ENCODE measurements around the gene C1QL4.

The C1QL4 gene

GRCh38 chr12:49358483-49359141 is 21.6 kb upstream of the C1QL4 start:
- TF ChIP-seq GATA2 (IDR thresholded peaks at IDR 0.05; ENCODE audit: low read depth, low read length) (no peak), GATA3 (IDR thresholded peaks at IDR 0.05; ENCODE audit: low read depth, low read length) (no peak)

GRCh38 chr12:49357103-49357678 is 20.2 kb upstream of the C1QL4 start:
- TF ChIP-seq GATA2 (IDR thresholded peaks at IDR 0.05; ENCODE audit: low read depth, low read length): no peak
- TF ChIP-seq GATA3 (IDR thresholded peaks at IDR 0.05; ENCODE audit: low read depth, low read length): no peak

GRCh38 chr12:49355913-49356312 is 18.9 kb upstream of the C1QL4 start:
- TF ChIP-seq GATA2 (IDR thresholded peaks at IDR 0.05; ENCODE audit: low read depth, low read length) (no peak), GATA3 (IDR thresholded peaks at IDR 0.05; ENCODE audit: low read depth, low read length) (no peak)

GRCh38 chr12:49352351-49352750 is 15.4 kb upstream of the C1QL4 start:
- TF ChIP-seq GATA2 (IDR thresholded peaks at IDR 0.05; ENCODE audit: low read depth, low read length) (no peak), GATA3 (IDR thresholded peaks at IDR 0.05; ENCODE audit: low read depth, low read length) (no peak)

- TF ChIP-seq GATA2 (IDR thresholded peaks at IDR 0.05; ENCODE audit: low read depth, low read length) (no peak), GATA3 (IDR thresholded peaks at IDR 0.05; ENCODE audit: low read depth, low read length) (no peak)
Observed at GRCh38 chr12:49349266-49349665, 12.3 kb upstream of the C1QL4 start.

GRCh38 chr12:49348781-49349180 is 11.8 kb upstream of the C1QL4 start:
- no peak for TF ChIP-seq GATA3 (IDR thresholded peaks at IDR 0.05; ENCODE audit: low read depth, low read length)
- TF ChIP-seq GATA2 (IDR thresholded peaks at IDR 0.05; ENCODE audit: low read depth, low read length): no peak

- TF ChIP-seq GATA3 (IDR thresholded peaks at IDR 0.05; ENCODE audit: low read depth, low read length): no peak
Observed at GRCh38 chr12:49347311-49348193, 10.6 kb upstream of the C1QL4 start.

- TF ChIP-seq GATA3 (IDR thresholded peaks at IDR 0.05; ENCODE audit: low read depth, low read length) (no peak), GATA2 (IDR thresholded peaks at IDR 0.05; ENCODE audit: low read depth, low read length) (no peak)
Observed at GRCh38 chr12:49346659-49347310, 9.8 kb upstream of the C1QL4 start, which contains the start of gene DNAJC22. TSS of gene DNAJC22 (plus strand) at chr12:49346888. CDS start at chr12:49348873, 1,985 bp downstream.

DNA sequence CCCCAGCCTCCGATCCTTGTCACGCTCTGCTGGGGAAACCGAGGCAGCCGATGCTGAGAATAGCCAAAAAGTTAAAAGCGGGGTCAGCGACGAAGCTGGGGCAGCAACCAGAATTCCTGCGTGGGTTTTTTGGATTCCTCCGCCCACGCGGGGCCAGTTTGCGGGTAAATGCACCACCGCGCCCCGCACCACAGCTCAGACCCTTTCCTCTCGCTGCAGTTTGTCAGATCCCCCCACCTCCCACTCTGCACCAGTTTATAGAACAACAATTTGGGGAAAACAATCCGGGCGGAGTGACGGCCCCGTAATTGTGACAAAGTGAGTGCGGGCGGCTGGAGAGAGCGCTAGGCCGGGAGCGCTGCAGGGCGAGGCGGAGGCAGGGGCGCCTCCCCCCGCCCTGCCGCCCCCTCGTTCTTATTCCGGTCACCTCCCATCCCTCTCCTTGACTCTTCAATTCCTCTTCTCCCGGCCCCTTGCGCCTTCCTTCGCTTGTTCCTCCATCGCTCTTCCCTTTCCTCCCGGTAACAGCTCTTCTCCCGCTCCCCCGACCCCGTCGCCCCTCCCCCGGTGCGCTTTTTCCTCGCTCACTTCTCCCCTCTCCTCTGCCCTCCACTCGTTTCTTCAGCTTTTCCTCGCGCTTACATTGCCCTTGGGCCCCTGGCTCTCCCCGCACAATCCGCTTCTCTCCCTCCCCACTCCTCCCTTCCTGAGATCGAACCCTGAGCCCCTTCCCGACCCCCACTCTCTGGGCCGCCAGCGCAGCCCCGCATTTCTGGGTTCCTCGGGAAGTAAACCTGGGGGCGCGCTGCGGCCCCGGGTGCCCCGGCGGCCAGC is 9.1 kb upstream of the C1QL4 start:
- TF ChIP-seq GATA2 (IDR thresholded peaks at IDR 0.05; ENCODE audit: low read depth, low read length): no peak
- no peak for TF ChIP-seq GATA3 (IDR thresholded peaks at IDR 0.05; ENCODE audit: low read depth, low read length)

DNA sequence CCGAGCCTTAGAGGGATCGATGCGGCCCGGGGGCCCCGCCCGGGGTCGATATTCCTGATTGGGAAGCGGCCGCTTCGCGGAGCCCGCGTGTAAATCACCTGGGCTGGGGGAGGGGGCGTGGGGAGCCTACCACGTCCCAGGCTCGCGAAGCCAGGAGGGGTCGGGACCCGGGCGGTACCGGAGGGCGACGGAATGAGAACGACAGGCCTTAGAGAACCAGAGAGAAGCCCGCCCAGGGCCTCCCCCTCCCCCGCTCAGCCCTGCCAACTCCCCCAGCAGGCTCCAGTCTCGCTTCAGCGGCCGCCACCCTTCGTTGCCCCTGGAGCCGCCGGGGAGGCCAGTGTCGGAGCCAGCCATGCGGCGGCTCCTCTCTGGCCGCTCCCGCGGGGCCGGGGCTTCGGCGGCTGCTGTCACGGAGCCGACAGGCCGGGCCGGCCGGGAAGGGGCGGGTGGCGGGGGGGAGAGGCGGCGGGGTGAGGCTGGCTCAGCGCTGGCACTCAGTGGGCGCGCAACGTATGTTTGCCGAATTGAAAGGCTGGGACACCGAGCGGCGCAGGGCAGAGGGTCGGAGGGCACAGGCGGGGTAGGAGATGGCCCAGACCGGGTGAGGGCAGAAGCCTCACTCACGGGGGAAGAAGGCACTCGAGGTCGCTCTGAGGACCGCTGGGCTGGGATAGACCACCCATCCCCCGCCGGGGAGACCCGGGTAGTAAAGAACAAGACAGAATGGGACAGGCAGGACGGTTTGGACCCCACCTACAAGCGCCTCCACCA is 8.2 kb upstream of the C1QL4 start:
- TF ChIP-seq GATA3 (IDR thresholded peaks at IDR 0.05; ENCODE audit: low read depth, low read length) (no peak), GATA2 (IDR thresholded peaks at IDR 0.05; ENCODE audit: low read depth, low read length) (no peak)

GRCh38 chr12:49344486-49345050 is 7.6 kb upstream of the C1QL4 start:
- TF ChIP-seq GATA2 (IDR thresholded peaks at IDR 0.05; ENCODE audit: low read depth, low read length) (no peak), GATA3 (IDR thresholded peaks at IDR 0.05; ENCODE audit: low read depth, low read length) (no peak)

GRCh38 chr12:49342914-49343731 is 6.1 kb upstream of the C1QL4 start:
- no peak for TF ChIP-seq GATA2 (IDR thresholded peaks at IDR 0.05; ENCODE audit: low read depth, low read length)
- no peak for TF ChIP-seq GATA3 (IDR thresholded peaks at IDR 0.05; ENCODE audit: low read depth, low read length)

Measured in SH-SY5Y (cell line).